Measurements from ENCODE around the gene TBX15.

- TF ChIP-seq POLR2AphosphoS5 (IDR thresholded peaks at IDR 0.05; ENCODE audit: low read depth, low read length) = no peak
- no peak for TF ChIP-seq POLR2A (IDR thresholded peaks at IDR 0.05; ENCODE audit: low read depth, low read length)
- TF ChIP-seq TAF1 (IDR thresholded peaks at IDR 0.05; ENCODE audit: low read depth, low read length) = no peak
- no peak for TF ChIP-seq POU2F2 (IDR thresholded peaks at IDR 0.05; ENCODE audit: low read depth, low read length)
- no peak for TF ChIP-seq SPI1 (IDR thresholded peaks at IDR 0.05; ENCODE audit: low read depth, low read length)
- no peak for TF ChIP-seq PAX5 (IDR thresholded peaks at IDR 0.05; ENCODE audit: insufficient read depth, low read length, severe bottlenecking)
These were observed 4.9 kb upstream of the TBX15 start for GRCh38 chr1:118992868-118993699.

All from GM12891 (cell line).